DMS53 (cell line): ENCODE results near the gene GALNT18.

Experiments
- DNase-seq: peaks from one replicate; lab custom pipeline; 2025; lab: John Stamatoyannopoulos, UW

GALNT18 gene

GRCh38 chr11:11498195-11498594 lies 123.6 kb downstream of the GALNT18 start:
- no peak for DNase-seq

DNA sequence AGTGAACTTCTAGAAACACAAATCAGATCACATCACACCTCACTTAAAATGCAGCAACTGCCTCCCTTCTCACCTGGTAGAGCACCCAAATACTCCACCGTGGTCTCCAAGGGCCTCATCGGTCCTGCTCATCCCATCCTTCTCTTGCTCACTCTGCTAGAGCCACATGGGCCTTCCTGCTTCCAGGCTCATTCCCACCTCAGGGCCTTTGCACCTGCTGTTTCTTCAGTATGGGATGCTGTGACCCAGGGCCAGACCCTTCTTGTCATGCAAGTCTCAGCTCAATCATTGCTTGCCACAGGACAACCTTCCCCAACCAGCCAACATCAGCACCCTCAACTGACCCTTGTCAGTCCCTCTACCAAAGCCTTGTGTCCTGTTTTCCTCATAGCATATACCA lies 124.9 kb downstream of the GALNT18 start:
- no peak for DNase-seq

DNA sequence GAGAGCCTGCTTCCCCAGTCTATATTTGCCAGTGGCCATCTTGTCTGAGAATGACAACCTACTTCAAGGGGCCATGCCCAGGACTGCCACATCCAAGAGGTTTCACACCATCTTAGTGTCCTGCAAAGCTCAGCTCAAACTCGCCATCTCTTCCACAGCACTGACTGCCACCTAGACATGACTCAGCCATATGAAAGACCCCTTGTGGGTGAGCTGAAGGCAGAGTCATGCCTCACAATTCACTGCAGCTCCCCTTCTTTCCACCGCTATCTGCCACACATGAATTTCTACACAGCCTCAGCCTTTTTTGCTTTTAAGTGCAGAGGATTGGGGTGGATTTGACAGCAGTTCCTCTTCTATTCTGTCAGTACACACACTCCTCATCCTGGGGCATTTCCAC lies 127.5 kb downstream of the GALNT18 start:
- DNase-seq, result no peak

GRCh38 chr11:11493698-11494097 lies 128.1 kb downstream of the GALNT18 start:
- DNase-seq, result peak; percentile 10

DNA sequence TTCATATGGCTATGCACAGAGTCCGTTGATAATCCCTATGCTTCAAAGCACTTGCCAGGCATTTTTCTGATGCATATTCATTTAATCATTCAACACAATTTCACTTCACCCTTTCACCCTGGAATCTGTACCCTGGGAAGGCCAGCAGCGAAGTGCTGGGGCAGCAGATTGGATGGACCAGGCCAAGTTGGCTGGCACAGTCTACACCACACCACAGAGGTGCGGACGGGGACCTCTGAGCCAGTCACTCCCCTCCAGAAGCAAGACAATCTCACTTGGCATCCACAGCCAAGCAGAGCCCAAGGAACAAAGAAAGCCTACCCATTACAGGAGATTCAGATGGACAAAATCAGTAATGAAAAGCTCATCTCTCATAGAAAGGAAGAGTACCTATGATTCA lies 130.2 kb downstream of the GALNT18 start:
- DNase-seq, result no peak

GRCh38 chr11:11491014-11491413 lies 130.8 kb downstream of the GALNT18 start:
- DNase-seq, result no peak

GRCh38 chr11:11486423-11486822 lies 135.4 kb downstream of the GALNT18 start:
- no peak for DNase-seq

GRCh38 chr11:11486002-11486401 lies 135.8 kb downstream of the GALNT18 start:
- no peak for DNase-seq

DNA sequence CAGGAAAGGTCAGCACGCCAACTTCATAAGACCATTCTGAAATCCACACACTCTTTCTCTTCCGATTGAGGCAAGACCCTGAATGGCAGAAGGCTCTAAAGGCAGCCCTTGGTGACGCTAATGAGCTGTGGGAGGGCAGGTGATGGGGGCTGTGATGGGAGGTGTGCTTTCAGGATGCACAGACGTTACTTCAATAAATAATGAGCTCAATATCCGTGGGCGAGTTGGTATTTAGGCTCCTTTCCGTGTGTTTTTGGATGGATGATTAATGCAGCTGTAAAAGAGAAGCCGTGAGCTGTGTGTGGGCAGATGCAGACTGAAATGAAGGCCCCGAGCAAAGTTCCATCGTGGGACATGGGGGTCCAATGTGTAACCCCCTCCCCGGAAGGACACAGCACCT lies 138.2 kb downstream of the GALNT18 start:
- DNase-seq, result no peak

GRCh38 chr11:11482730-11483129 lies 139.1 kb downstream of the GALNT18 start:
- no peak for DNase-seq

- DNase-seq, result no peak
These were observed 140.4 kb downstream of the GALNT18 start for GRCh38 chr11:11481371-11481770.

GRCh38 chr11:11480971-11481370 lies 140.8 kb downstream of the GALNT18 start:
- no peak for DNase-seq

GRCh38 chr11:11478687-11479086 lies 143.1 kb downstream of the GALNT18 start:
- no peak for DNase-seq

GRCh38 chr11:11477695-11478420 lies 143.9 kb downstream of the GALNT18 start:
- no peak for DNase-seq

DNA sequence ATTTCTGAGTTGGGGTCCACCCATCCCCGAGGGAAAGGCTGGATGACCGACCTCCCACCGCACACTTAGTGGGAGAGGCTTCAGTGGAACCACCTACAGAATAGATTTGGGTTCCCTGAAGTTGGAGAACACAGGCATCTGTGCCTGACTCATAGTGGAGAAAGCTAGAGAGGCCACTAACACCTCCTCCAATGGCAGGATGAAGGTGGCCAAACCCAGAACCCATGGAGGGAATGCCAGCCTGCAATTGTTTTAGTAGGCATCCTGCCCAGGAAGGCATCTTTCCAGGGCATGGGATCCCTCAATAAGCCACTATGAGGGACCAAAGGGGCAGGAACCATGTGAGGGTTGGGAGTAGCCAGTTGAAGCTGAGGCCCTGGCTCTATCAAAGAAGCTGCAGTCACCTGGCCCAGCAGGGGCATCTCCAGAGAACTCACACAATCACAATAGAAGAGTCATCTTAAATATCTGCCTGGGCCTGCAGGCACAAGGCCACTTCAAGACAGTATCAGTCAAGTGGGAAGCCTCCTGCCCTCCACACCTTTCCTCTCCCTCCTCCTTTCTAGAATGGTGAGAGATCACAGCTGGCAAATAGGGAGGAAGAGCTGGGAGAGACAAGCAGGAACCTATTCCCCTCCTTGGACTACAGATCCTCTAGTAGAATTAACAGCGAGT lies 144.7 kb downstream of the GALNT18 start:
- DNase-seq, result no peak

- DNase-seq, result no peak
These were observed 145.3 kb downstream of the GALNT18 start for GRCh38 chr11:11476499-11476898.

DNA sequence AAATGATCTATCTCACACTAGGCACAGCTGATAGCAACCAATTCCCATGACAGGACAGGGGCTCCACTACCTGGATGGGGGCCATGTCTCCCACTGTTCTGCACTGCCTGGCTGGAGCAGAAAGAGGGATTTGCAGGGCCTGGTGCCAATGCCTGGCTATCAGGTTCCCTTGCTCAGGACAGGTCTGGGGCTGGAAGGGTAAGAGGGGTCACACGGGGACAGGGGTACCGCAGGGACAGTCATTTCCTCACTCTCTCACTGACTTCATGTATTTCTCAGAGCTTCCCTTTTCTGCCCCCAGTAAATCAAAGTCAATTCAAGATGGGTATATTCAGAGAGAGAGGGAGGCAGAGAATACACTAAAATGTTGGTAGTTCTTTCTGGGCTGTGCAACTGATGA lies 149.7 kb downstream of the GALNT18 start:
- no peak for DNase-seq

DNA sequence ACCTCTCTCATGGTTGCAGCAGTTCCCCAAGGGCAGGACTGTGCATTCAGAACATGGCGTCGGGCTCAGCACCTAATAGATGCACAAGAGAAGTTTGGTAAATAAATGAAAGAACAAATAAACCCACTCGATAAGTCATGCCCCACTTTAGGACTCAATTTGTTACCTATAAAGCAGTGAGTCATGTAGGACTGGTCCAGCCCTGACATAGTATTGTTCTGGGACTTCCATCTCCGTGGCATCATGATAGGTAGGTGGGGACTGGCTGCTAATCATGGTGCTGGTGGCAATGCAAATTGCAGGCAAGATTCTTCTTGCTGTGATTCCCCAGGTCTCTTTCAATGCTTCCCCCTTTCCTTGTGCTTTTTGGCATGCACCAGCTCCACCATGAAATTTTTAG lies 150.6 kb downstream of the GALNT18 start:
- DNase-seq, result no peak

GRCh38 chr11:11468954-11469353 lies 152.9 kb downstream of the GALNT18 start:
- no peak for DNase-seq

- no peak for DNase-seq
These were observed 154.5 kb downstream of the GALNT18 start for GRCh38 chr11:11467312-11467711.

- no peak for DNase-seq
These were observed 157.2 kb downstream of the GALNT18 start for GRCh38 chr11:11464555-11464954.

DNA sequence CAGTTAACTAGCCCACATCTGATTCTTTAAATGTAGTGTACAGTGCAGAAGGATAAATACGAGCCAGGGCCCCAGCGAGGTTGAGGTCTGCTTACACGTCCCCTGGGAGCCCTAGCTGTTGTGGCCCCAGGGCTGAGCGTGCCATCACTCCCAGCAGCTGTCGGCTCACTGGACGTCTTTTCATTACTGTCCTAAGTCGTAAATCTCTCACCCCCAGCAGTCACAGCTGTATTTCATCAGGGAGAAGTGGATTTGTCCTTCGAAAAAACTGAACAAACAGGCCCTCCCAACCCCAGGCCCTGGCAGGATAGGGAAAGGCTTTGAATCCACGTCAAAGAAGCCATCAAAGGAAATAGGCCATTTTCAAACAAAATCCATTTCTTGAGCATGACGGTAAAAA lies 158.4 kb downstream of the GALNT18 start:
- no peak for DNase-seq

DNA sequence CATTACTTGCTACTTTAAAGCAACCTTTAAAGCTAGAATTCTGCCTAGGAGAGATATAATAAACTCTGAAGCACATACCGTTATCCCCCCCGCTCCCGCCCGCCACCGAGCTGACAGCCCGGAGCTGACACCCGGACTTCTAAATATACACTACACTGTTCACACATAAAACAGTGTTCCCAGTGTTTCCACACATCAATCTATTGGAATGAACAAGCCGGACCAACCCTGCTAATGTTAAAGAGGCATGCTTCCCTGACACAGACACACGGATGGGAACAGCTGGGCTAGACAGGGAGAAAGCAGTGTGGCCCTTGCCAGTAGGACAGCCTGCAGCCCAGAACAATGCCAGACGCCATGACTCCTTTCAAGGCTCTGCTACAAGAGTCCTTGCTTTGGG lies 160.3 kb downstream of the GALNT18 start:
- DNase-seq, result no peak

GRCh38 chr11:11459578-11459977 lies 162.2 kb downstream of the GALNT18 start:
- no peak for DNase-seq
